ENCODE data around the gene PITPNM3.

- TF ChIP-seq POLR2AphosphoS5 (IDR thresholded peaks at IDR 0.05; ENCODE audit: low read depth, low read length) (no peak), CTCF (IDR thresholded peaks at IDR 0.05) (no peak)
- TF ChIP-seq, protein P1, sequence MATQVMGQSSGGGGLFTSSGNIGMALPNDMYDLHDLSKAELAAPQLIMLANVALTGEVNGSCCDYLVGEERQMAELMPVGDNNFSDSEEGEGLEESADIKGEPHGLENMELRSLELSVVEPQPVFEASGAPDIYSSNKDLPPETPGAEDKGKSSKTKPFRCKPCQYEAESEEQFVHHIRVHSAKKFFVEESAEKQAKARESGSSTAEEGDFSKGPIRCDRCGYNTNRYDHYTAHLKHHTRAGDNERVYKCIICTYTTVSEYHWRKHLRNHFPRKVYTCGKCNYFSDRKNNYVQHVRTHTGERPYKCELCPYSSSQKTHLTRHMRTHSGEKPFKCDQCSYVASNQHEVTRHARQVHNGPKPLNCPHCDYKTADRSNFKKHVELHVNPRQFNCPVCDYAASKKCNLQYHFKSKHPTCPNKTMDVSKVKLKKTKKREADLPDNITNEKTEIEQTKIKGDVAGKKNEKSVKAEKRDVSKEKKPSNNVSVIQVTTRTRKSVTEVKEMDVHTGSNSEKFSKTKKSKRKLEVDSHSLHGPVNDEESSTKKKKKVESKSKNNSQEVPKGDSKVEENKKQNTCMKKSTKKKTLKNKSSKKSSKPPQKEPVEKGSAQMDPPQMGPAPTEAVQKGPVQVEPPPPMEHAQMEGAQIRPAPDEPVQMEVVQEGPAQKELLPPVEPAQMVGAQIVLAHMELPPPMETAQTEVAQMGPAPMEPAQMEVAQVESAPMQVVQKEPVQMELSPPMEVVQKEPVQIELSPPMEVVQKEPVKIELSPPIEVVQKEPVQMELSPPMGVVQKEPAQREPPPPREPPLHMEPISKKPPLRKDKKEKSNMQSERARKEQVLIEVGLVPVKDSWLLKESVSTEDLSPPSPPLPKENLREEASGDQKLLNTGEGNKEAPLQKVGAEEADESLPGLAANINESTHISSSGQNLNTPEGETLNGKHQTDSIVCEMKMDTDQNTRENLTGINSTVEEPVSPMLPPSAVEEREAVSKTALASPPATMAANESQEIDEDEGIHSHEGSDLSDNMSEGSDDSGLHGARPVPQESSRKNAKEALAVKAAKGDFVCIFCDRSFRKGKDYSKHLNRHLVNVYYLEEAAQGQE (IDR thresholded peaks at IDR 0.05; ENCODE audit: insufficient read depth in 1 of 2, low read depth in 2 of 2, low read length in 1 of 2) = no peak
Measured at GRCh38 chr17:6573982-6574686, 17.8 kb upstream of the PITPNM3 start.
